ENCODE data around the gene MALT1. TPM values are rescaled to one million over a fixed set of nuclear protein-coding genes. Genes with fewer than 3 reads are reported as not detected.
"Not testable (repeated sequence)": the region's sequence is repeated elsewhere in the genome, so short reads cannot be mapped to it uniquely, and the experiment has no call there.

The MALT1 gene
- polyA plus RNA-seq, 12 donors = 9.4 to 20.8 (median 18.8) TPM; not detected in 1

GRCh38 chr18:58727776-58728500, 56.7 kb downstream of the MALT1 start:
- no peak for DNase-seq

GRCh38 chr18:58728719-58729118, 57.5 kb downstream of the MALT1 start:
- no peak for DNase-seq

- no peak for DNase-seq
Observed at GRCh38 chr18:58730618-58731017, 59.4 kb downstream of the MALT1 start.

GRCh38 chr18:58732471-58732870, 61.2 kb downstream of the MALT1 start:
- no peak for DNase-seq

GRCh38 chr18:58733866-58734265, 62.6 kb downstream of the MALT1 start:
- DNase-seq = no peak

GRCh38 chr18:58738322-58738721, 67.1 kb downstream of the MALT1 start:
- no peak for DNase-seq

GRCh38 chr18:58745914-58746313, 74.6 kb downstream of the MALT1 start:
- DNase-seq = no peak

- no peak for DNase-seq
Observed at GRCh38 chr18:58748899-58749595, 77.8 kb downstream of the MALT1 start.

GRCh38 chr18:58753976-58754375, 82.7 kb downstream of the MALT1 start:
- no peak for DNase-seq

GRCh38 chr18:58754544-58755068, 83.3 kb downstream of the MALT1 start:
- DNase-seq = no peak

- no peak for DNase-seq
Observed at GRCh38 chr18:58755304-58756010, 84.2 kb downstream of the MALT1 start.

- no peak for DNase-seq
Observed at GRCh38 chr18:58756148-58756547, 84.9 kb downstream of the MALT1 start.

- no peak for DNase-seq
Observed at GRCh38 chr18:58756596-58757240, 85.5 kb downstream of the MALT1 start.

GRCh38 chr18:58757351-58757750, 86.1 kb downstream of the MALT1 start:
- DNase-seq = not testable (repeated sequence)

- no peak for DNase-seq
Observed at GRCh38 chr18:58758046-58758445, 86.8 kb downstream of the MALT1 start.

- DNase-seq = no peak
Observed at GRCh38 chr18:58758606-58759005, 87.3 kb downstream of the MALT1 start.

GRCh38 chr18:58761241-58761969, 90.1 kb downstream of the MALT1 start:
- DNase-seq = no peak

GRCh38 chr18:58761970-58762780, 90.9 kb downstream of the MALT1 start:
- DNase-seq = no peak

- no peak for DNase-seq
Observed at GRCh38 chr18:58762781-58763171, 91.5 kb downstream of the MALT1 start.

- no peak for DNase-seq
Observed at GRCh38 chr18:58766164-58766563, 94.9 kb downstream of the MALT1 start.
